Right lobe of liver (tissue), 4 donors: ENCODE results near the gene CPNE7.

Source experiments
- POLR2A ChIP-seq: fragments of 450-650 bp; IDR thresholded peaks from one replicate; pipeline ENCODE4 v1.6.1; 2017; ENCODE audit warnings: antibody characterized with exemption, mild to moderate bottlenecking
- TF ChIP-seq, protein P1 (sequence below), 4 donors: fragments of 200-600 bp in 3 of 4; fragments of 450-650 bp in 1 of 4; IDR thresholded peaks; one replicate each; pipeline versions ENCODE4 v1.5.1 to v1.8.0; 2016 to 2022; ENCODE audit warnings: antibody characterized with exemption in 4 of 4, mild to moderate bottlenecking in 2 of 4
- donor health status: DM: no; HTN: no; CAD: no.
- donor health status: DM: no; HTN: no; CAD: no.
- donor health status: DM: no; HTN: yes; CAD: no.

DNA sequence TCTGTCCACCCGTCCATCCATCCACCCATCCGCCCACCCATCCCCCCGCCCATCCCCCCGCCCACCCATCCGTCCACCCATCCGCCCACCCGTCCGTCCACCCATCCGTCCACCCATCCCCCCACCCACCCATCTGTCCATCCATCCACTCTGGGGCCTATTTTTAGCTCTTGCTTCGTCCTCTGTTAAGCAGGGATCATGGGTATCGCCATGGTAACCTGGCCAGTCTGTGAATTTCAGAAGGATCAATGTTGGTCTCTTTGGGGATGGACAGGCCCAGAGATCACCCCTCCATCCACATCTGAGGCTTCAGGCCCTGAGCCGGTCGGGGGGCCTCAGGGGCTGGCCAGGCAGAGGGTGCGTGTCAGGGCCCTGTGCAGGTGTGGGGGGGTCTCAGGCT, 22.6 kb downstream of the CPNE7 start:
- TF ChIP-seq, protein P1, sequence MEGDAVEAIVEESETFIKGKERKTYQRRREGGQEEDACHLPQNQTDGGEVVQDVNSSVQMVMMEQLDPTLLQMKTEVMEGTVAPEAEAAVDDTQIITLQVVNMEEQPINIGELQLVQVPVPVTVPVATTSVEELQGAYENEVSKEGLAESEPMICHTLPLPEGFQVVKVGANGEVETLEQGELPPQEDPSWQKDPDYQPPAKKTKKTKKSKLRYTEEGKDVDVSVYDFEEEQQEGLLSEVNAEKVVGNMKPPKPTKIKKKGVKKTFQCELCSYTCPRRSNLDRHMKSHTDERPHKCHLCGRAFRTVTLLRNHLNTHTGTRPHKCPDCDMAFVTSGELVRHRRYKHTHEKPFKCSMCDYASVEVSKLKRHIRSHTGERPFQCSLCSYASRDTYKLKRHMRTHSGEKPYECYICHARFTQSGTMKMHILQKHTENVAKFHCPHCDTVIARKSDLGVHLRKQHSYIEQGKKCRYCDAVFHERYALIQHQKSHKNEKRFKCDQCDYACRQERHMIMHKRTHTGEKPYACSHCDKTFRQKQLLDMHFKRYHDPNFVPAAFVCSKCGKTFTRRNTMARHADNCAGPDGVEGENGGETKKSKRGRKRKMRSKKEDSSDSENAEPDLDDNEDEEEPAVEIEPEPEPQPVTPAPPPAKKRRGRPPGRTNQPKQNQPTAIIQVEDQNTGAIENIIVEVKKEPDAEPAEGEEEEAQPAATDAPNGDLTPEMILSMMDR (IDR thresholded peaks at IDR 0.05): no peak
- TF ChIP-seq POLR2A: no peak
